ENCODE data around the gene PTH2R.

The PTH2R gene

DNA sequence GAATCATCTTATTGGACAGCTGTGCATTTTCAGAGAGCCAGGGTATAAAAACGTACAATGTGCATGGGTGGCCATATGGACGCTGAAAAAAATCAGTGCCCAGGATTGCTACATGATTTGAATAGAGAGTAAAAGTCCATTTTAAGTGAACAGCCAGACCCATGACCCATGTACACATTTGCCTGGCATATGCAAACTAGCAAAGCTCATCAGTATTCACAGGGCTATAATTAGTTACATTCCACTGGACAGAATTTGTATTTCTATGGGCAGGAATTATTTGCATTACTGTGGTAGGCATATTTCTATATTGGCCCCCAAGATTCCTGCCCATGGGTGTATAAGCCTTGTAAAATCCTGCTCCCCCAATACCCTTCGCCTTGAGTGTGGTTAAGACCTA is 78.8 kb downstream of the PTH2R start:
- no peak for ATAC-seq
- TF ChIP-seq CSDC2 (CRISPR knock-in tag; IDR thresholded peaks at IDR 0.05) (no peak), ZNF70 (CRISPR knock-in tag; IDR thresholded peaks at IDR 0.05) (no peak), ZFP30 (CRISPR knock-in tag; IDR thresholded peaks at IDR 0.05) (no peak), PPARA (CRISPR knock-in tag; IDR thresholded peaks at IDR 0.05; ENCODE audit: borderline replicate concordance) (no peak), ARNTL (CRISPR knock-in tag; IDR thresholded peaks at IDR 0.05; ENCODE audit: borderline replicate concordance, low read depth) (no peak), BACH2 (CRISPR knock-in tag; IDR thresholded peaks at IDR 0.05; ENCODE audit: borderline replicate concordance) (no peak), SNAI2 (CRISPR knock-in tag; IDR thresholded peaks at IDR 0.05) (no peak), GLIS3 (CRISPR knock-in tag; IDR thresholded peaks at IDR 0.05) (no peak), ZC3H10 (CRISPR knock-in tag; IDR thresholded peaks at IDR 0.05) (no peak), TCF4 (CRISPR knock-in tag; IDR thresholded peaks at IDR 0.05; ENCODE audit: borderline replicate concordance) (no peak), RARB (CRISPR knock-in tag; IDR thresholded peaks at IDR 0.05) (no peak), ISL1 (CRISPR knock-in tag; IDR thresholded peaks at IDR 0.05) (no peak), ZNF565 (CRISPR knock-in tag; conservative IDR thresholded peaks at IDR 0.05; ENCODE audit: low read depth) (no peak), ZFP3 (CRISPR knock-in tag; IDR thresholded peaks at IDR 0.05) (no peak), ZNF8 (CRISPR knock-in tag; IDR thresholded peaks at IDR 0.05) (no peak), ESRRG (CRISPR knock-in tag; IDR thresholded peaks at IDR 0.05) (no peak)
- TF ChIP-seq, protein P1, sequence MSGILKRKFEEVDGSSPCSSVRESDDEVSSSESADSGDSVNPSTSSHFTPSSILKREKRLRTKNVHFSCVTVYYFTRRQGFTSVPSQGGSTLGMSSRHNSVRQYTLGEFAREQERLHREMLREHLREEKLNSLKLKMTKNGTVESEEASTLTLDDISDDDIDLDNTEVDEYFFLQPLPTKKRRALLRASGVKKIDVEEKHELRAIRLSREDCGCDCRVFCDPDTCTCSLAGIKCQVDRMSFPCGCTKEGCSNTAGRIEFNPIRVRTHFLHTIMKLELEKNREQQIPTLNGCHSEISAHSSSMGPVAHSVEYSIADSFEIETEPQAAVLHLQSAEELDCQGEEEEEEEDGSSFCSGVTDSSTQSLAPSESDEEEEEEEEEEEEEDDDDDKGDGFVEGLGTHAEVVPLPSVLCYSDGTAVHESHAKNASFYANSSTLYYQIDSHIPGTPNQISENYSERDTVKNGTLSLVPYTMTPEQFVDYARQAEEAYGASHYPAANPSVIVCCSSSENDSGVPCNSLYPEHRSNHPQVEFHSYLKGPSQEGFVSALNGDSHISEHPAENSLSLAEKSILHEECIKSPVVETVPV (CRISPR knock-in tag; IDR thresholded peaks at IDR 0.05): no peak
- TF ChIP-seq, protein P2, sequence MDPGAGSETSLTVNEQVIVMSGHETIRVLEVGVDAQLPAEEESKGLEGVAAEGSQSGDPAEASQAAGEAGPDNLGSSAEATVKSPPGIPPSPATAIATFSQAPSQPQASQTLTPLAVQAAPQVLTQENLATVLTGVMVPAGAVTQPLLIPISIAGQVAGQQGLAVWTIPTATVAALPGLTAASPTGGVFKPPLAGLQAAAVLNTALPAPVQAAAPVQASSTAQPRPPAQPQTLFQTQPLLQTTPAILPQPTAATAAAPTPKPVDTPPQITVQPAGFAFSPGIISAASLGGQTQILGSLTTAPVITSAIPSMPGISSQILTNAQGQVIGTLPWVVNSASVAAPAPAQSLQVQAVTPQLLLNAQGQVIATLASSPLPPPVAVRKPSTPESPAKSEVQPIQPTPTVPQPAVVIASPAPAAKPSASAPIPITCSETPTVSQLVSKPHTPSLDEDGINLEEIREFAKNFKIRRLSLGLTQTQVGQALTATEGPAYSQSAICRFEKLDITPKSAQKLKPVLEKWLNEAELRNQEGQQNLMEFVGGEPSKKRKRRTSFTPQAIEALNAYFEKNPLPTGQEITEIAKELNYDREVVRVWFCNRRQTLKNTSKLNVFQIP (CRISPR knock-in tag; IDR thresholded peaks at IDR 0.05; ENCODE audit: borderline replicate concordance, low read depth): no peak
- TF ChIP-seq, protein P3, sequence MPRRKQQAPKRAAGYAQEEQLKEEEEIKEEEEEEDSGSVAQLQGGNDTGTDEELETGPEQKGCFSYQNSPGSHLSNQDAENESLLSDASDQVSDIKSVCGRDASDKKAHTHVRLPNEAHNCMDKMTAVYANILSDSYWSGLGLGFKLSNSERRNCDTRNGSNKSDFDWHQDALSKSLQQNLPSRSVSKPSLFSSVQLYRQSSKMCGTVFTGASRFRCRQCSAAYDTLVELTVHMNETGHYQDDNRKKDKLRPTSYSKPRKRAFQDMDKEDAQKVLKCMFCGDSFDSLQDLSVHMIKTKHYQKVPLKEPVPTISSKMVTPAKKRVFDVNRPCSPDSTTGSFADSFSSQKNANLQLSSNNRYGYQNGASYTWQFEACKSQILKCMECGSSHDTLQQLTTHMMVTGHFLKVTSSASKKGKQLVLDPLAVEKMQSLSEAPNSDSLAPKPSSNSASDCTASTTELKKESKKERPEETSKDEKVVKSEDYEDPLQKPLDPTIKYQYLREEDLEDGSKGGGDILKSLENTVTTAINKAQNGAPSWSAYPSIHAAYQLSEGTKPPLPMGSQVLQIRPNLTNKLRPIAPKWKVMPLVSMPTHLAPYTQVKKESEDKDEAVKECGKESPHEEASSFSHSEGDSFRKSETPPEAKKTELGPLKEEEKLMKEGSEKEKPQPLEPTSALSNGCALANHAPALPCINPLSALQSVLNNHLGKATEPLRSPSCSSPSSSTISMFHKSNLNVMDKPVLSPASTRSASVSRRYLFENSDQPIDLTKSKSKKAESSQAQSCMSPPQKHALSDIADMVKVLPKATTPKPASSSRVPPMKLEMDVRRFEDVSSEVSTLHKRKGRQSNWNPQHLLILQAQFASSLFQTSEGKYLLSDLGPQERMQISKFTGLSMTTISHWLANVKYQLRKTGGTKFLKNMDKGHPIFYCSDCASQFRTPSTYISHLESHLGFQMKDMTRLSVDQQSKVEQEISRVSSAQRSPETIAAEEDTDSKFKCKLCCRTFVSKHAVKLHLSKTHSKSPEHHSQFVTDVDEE (CRISPR knock-in tag; IDR thresholded peaks at IDR 0.05): no peak
- TF ChIP-seq, protein P4, sequence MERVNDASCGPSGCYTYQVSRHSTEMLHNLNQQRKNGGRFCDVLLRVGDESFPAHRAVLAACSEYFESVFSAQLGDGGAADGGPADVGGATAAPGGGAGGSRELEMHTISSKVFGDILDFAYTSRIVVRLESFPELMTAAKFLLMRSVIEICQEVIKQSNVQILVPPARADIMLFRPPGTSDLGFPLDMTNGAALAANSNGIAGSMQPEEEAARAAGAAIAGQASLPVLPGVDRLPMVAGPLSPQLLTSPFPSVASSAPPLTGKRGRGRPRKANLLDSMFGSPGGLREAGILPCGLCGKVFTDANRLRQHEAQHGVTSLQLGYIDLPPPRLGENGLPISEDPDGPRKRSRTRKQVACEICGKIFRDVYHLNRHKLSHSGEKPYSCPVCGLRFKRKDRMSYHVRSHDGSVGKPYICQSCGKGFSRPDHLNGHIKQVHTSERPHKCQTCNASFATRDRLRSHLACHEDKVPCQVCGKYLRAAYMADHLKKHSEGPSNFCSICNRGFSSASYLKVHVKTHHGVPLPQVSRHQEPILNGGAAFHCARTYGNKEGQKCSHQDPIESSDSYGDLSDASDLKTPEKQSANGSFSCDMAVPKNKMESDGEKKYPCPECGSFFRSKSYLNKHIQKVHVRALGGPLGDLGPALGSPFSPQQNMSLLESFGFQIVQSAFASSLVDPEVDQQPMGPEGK (CRISPR knock-in tag; IDR thresholded peaks at IDR 0.05; ENCODE audit: borderline replicate concordance): no peak

DNA sequence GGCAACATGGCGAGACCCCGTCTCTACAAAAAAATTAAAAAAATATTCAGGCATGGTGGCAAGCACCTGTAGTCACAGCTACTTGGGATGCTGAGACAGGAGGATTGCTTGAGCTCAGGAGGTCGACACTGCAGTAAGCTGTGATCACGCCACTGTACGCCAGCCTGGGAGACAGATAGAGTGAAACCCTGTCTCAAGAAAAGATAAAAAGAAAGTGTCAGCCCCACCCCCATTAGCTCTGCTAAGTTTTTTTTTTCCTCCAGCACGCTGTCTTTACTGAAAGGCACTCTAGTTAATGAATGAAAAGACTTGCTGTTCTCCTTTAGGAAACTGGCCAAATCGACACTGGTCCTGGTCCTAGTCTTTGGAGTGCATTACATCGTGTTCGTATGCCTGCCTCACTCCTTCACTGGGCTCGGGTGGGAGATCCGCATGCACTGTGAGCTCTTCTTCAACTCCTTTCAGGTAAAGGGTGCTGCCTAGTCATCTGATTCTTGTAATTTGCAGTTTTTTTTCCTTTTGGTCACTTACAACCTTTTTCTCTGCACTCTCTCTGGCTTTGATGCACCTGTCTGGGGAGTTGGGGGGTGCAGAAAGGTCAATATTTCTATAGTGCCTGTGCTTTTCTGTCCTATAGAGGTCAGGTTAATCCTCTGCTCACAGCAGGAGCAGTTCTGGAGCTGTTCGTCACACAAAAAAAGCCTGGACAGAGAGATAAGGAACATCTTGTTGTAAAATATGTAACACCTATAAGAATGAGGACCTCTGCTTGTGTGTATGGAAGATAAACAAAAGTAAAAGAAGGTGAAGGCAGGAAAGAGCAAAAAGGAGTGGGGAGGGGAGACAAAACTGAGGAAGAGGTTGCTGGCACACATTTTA is 82.3 kb downstream of the PTH2R start:
- ATAC-seq: no peak
- TF ChIP-seq OSR1 (CRISPR knock-in tag; IDR thresholded peaks at IDR 0.05) (no peak), SNAI2 (CRISPR knock-in tag; IDR thresholded peaks at IDR 0.05) (no peak), ZFP3 (CRISPR knock-in tag; IDR thresholded peaks at IDR 0.05) (no peak), TCF4 (CRISPR knock-in tag; IDR thresholded peaks at IDR 0.05; ENCODE audit: borderline replicate concordance) (no peak), ISL1 (CRISPR knock-in tag; IDR thresholded peaks at IDR 0.05) (no peak)
- TF ChIP-seq, protein P1 (CRISPR knock-in tag; IDR thresholded peaks at IDR 0.05): no peak
- TF ChIP-seq, protein P5, sequence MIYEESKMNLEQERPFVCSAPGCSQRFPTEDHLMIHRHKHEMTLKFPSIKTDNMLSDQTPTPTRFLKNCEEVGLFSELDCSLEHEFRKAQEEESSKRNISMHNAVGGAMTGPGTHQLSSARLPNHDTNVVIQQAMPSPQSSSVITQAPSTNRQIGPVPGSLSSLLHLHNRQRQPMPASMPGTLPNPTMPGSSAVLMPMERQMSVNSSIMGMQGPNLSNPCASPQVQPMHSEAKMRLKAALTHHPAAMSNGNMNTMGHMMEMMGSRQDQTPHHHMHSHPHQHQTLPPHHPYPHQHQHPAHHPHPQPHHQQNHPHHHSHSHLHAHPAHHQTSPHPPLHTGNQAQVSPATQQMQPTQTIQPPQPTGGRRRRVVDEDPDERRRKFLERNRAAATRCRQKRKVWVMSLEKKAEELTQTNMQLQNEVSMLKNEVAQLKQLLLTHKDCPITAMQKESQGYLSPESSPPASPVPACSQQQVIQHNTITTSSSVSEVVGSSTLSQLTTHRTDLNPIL (CRISPR knock-in tag; IDR thresholded peaks at IDR 0.05; ENCODE audit: low read depth): no peak
